HepG2 (cell line): ENCODE measurements around the gene CA6. TPM values are rescaled to one million over a fixed set of nuclear protein-coding genes. Genes with fewer than 3 reads are reported as not detected.

Experiments used
- E2F1 ChIP-seq: sonication (generic); formaldehyde crosslinking; IDR thresholded peaks from 2 replicates; pipeline ENCODE4 v1.5.0; 2020; ENCODE audit warnings: missing genetic modification reagents
- ERF ChIP-seq: IDR thresholded peaks from 2 replicates; pipeline ENCODE4 v1.6.1; 2018; ENCODE audit warnings: missing biosample characterization, missing genetic modification reagents
- MXI1 ChIP-seq: IDR thresholded peaks from 3 replicates; pipeline ENCODE4 v1.6.1; 2012; ENCODE audit warnings: low read depth, low read length, inconsistent platforms, borderline replicate concordance
- MYC ChIP-seq: sonication (generic); formaldehyde crosslinking; IDR thresholded peaks from 2 replicates; pipeline ENCODE4 v1.9.0; 2021; ENCODE audit warnings: missing genetic modification reagents, borderline replicate concordance
- ZFYVE20 ChIP-seq: sonication (generic); formaldehyde crosslinking; IDR thresholded peaks from 2 replicates; pipeline ENCODE4 v1.8.0; 2023; ENCODE audit warnings: low read depth, mild to moderate bottlenecking, moderate library complexity, missing genetic modification reagents, borderline replicate concordance
- ZNF292 ChIP-seq: sonication (generic); formaldehyde crosslinking; IDR thresholded peaks from 2 replicates; pipeline ENCODE4 v1.8.1; 2022; ENCODE audit warnings: mild to moderate bottlenecking, low read depth, missing genetic modification reagents, borderline replicate concordance
- ZNF33B ChIP-seq: sonication (generic); formaldehyde crosslinking; IDR thresholded peaks from 2 replicates; pipeline ENCODE4 v1.5.1; 2020; ENCODE audit warnings: mild to moderate bottlenecking, missing genetic modification reagents
- ZNF407 ChIP-seq: sonication (generic); formaldehyde crosslinking; IDR thresholded peaks from one replicate; pipeline ENCODE4 v1.5.1; 2020; ENCODE audit warnings: mild to moderate bottlenecking, missing genetic modification reagents; ENCODE audit errors: not compliant biosample characterization
- ZNF543 ChIP-seq: sonication (generic); formaldehyde crosslinking; IDR thresholded peaks from 2 replicates; pipeline ENCODE4 v1.4.0; 2020; ENCODE audit warnings: mild to moderate bottlenecking, missing genetic modification reagents
- ZNF607 ChIP-seq: sonication (generic); formaldehyde crosslinking; IDR thresholded peaks from 2 replicates; pipeline ENCODE4 v1.5.1; 2020; ENCODE audit warnings: missing genetic modification reagents, mild to moderate bottlenecking, borderline replicate concordance
- ZNF687 ChIP-seq: sonication (generic); formaldehyde crosslinking; IDR thresholded peaks from 2 replicates; pipeline ENCODE4 v1.5.1; 2020; ENCODE audit warnings: mild to moderate bottlenecking, missing genetic modification reagents, moderate library complexity
- ZSCAN20 ChIP-seq: sonication (generic); formaldehyde crosslinking; IDR thresholded peaks from 2 replicates; pipeline ENCODE4 v1.4.0; 2020; ENCODE audit warnings: missing genetic modification reagents, mild to moderate bottlenecking, borderline replicate concordance
- polyA plus RNA-seq, 8 experiments: library from polyadenylated mRNA; depleted of rRNA in 3 of 8; stranded (reverse) in 7 of 8; unstranded in 1 of 8; fragments of >200 nt; fragmentation: Illumina TruSeq in 4 of 8; extraction: Trizol in 4 of 8; gene quantifications; 2 replicates each; pipeline versions ENCODE4 v1.2.1 to v1.2.3, GENCODE V29; 2011 to 2016; ENCODE audit warnings: low read depth in 4 of 8, missing spikeins in 1 of 8, mixed read lengths in 1 of 8; ENCODE audit not compliant: insufficient read depth in 1 of 8
- total RNA-seq, 5 experiments: library from RNA; depleted of rRNA; stranded (reverse); fragments of >200 nt; fragmentation: Illumina TruSeq; extraction: Trizol; gene quantifications; 2 replicates each; pipeline ENCODE4 v1.2.3, GENCODE V29; 2016; ENCODE audit warnings: low read depth in 1 of 5

CA6 gene
- total and polyA plus RNA-seq, 2 of the 13 experiments (the other 11 are each of a cell fraction or from before 2014, with no cell fraction given): not detected

GRCh38 chr1:8910914-8911313, 34.8 kb upstream of the CA6 start (continued):
- 0 out of 3 replicates have a peak, but pooled peaks have one; percentile 51 for TF ChIP-seq MXI1
- peak; percentile 84; the same call in 1 of the 2 replicates for TF ChIP-seq ZNF607 (CRISPR knock-in tag)
- no peak for TF ChIP-seq ZSCAN20 (CRISPR knock-in tag)
- no peak for TF ChIP-seq E2F1 (CRISPR knock-in tag)
- no peak for TF ChIP-seq ZNF543 (CRISPR knock-in tag)
- peak; percentile 72 for TF ChIP-seq ERF (CRISPR knock-in tag)
- TF ChIP-seq ZNF33B: no peak
- TF ChIP-seq ZNF407 (CRISPR knock-in tag): no peak
- peak; percentile 44; the same call in 1 of the 2 replicates for TF ChIP-seq ZNF687 (CRISPR knock-in tag)
- peak; percentile 74; the same call in 1 of the 2 replicates for TF ChIP-seq MYC (CRISPR knock-in tag)
- TF ChIP-seq ZFYVE20: no peak
- TF ChIP-seq ZNF292 (CRISPR knock-in tag): peak; percentile 50; the same call in 1 of the 2 replicates
